ENCODE data around the gene EPN3.

- TF ChIP-seq, protein P1, sequence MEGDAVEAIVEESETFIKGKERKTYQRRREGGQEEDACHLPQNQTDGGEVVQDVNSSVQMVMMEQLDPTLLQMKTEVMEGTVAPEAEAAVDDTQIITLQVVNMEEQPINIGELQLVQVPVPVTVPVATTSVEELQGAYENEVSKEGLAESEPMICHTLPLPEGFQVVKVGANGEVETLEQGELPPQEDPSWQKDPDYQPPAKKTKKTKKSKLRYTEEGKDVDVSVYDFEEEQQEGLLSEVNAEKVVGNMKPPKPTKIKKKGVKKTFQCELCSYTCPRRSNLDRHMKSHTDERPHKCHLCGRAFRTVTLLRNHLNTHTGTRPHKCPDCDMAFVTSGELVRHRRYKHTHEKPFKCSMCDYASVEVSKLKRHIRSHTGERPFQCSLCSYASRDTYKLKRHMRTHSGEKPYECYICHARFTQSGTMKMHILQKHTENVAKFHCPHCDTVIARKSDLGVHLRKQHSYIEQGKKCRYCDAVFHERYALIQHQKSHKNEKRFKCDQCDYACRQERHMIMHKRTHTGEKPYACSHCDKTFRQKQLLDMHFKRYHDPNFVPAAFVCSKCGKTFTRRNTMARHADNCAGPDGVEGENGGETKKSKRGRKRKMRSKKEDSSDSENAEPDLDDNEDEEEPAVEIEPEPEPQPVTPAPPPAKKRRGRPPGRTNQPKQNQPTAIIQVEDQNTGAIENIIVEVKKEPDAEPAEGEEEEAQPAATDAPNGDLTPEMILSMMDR (IDR thresholded peaks at IDR 0.05; ENCODE audit: poor library complexity) = no peak
- no peak for TF ChIP-seq EZH2phosphoT487 (IDR thresholded peaks at IDR 0.05; ENCODE audit: low read depth, severe bottlenecking, unreplicated experiment)
Measured at GRCh38 chr17:50493744-50494143, 38.8 kb upstream of the EPN3 start.
